GM18499 (cell line): ENCODE results near the gene CFAP69.
A peak's percentile ranks its signal among the peaks of the same experiment; 100 is the strongest.
"Not testable (repeated sequence)": the region's sequence is repeated elsewhere in the genome, so short reads cannot be mapped to it uniquely, and the experiment has no call there.

Source experiments
- ATAC-seq: cut with Tn5 transposase; IDR thresholded peaks from one replicate; pipeline ENCODE4 v1.9.1; 2021; ENCODE audit warnings: moderate number of reproducible peaks; ENCODE audit not compliant: insufficient read depth, unreplicated experiment

CFAP69 gene

GRCh38 chr7:90230834-90231233 is 14.1 kb upstream of the CFAP69 start:
- ATAC-seq, result no peak

- ATAC-seq, result no peak
Measured at GRCh38 chr7:90231304-90231703, 13.7 kb upstream of the CFAP69 start.

GRCh38 chr7:90232430-90232829 is 12.5 kb upstream of the CFAP69 start:
- ATAC-seq, result no peak

- ATAC-seq, result no peak
Measured at GRCh38 chr7:90233569-90233968, 11.4 kb upstream of the CFAP69 start.

GRCh38 chr7:90236721-90237289 is 8.2 kb upstream of the CFAP69 start:
- no peak for ATAC-seq

- no peak for ATAC-seq
Measured at GRCh38 chr7:90238022-90238421, 7.0 kb upstream of the CFAP69 start.

GRCh38 chr7:90238583-90238982 is 6.4 kb upstream of the CFAP69 start:
- ATAC-seq, result no peak

GRCh38 chr7:90239050-90239449 is 5.9 kb upstream of the CFAP69 start:
- no peak for ATAC-seq

- no peak for ATAC-seq
Measured at GRCh38 chr7:90239625-90240228, 5.2 kb upstream of the CFAP69 start.

- ATAC-seq, result peak; percentile 77
Measured at GRCh38 chr7:90242369-90243168, 2.4 kb upstream of the CFAP69 start.

- no peak for ATAC-seq
Measured at GRCh38 chr7:90243556-90243955, 1.4 kb upstream of the CFAP69 start.

- no peak for ATAC-seq
Measured at GRCh38 chr7:90244565-90244908, 437 bp upstream of the CFAP69 start.

GRCh38 chr7:90246171-90246570 is 1.2 kb downstream of the CFAP69 start:
- no peak for ATAC-seq

- no peak for ATAC-seq
Measured at GRCh38 chr7:90248706-90249105, 3.7 kb downstream of the CFAP69 start.

- no peak for ATAC-seq
Measured at GRCh38 chr7:90250601-90251303, 5.8 kb downstream of the CFAP69 start.

- no peak for ATAC-seq
Measured at GRCh38 chr7:90251304-90251635, 6.3 kb downstream of the CFAP69 start.

- ATAC-seq, result not testable (repeated sequence)
Measured at GRCh38 chr7:90256011-90256410, 11.0 kb downstream of the CFAP69 start.

- ATAC-seq, result no peak
Measured at GRCh38 chr7:90256778-90257177, 11.8 kb downstream of the CFAP69 start.

GRCh38 chr7:90261441-90261840 is 16.5 kb downstream of the CFAP69 start:
- ATAC-seq, result no peak

- peak; percentile 87 for ATAC-seq
Measured at GRCh38 chr7:90262438-90262837, 17.5 kb downstream of the CFAP69 start.

- ATAC-seq, result no peak
Measured at GRCh38 chr7:90266808-90267207, 21.8 kb downstream of the CFAP69 start.
